Adrenal gland (tissue), 5 donors: ENCODE measurements around the gene MYH2.

ENCODE experiments used
- CTCF ChIP-seq, 6 experiments: fragments of 450-650 bp in 4 of 6; fragments of 200-600 bp in 2 of 6; sonication (generic) in 1 of 6; IDR thresholded peaks; 1 replicate in 5 of 6; 2 replicates in 1 of 6; pipeline versions ENCODE4 v1.5.1 to v1.8.0; 2016 to 2021; ENCODE audit warnings: antibody characterized with exemption in 6 of 6, mild to moderate bottlenecking in 2 of 6, moderate library complexity in 1 of 6
- POLR2A ChIP-seq, 2 donors: fragments of 450-650 bp; IDR thresholded peaks; one replicate each; pipeline ENCODE4 v1.6.1; 2017; ENCODE audit warnings: antibody characterized with exemption in 2 of 2, mild to moderate bottlenecking in 2 of 2, moderate library complexity in 1 of 2
- donor health status: DM: no; HTN: no; CAD: no.

- no peak for TF ChIP-seq CTCF (IDR thresholded peaks at IDR 0.05)
- no peak for TF ChIP-seq POLR2A (IDR thresholded peaks at IDR 0.05)
Observed at GRCh38 chr17:10556301-10557005, 7.0 kb upstream of the MYH2 start.
